Astrocyte (in vitro differentiated cells and primary cell): Measurements from ENCODE around the gene CFAP74.

Experiments used
- CTCF ChIP-seq: IDR thresholded peaks from 2 replicates; pipeline ENCODE4 v1.5.1; 2011; ENCODE audit warnings: low read depth, mild to moderate bottlenecking, inconsistent platforms, low read length, moderate library complexity; ENCODE audit not compliant: insufficient read depth
- EZH2 ChIP-seq: IDR thresholded peaks from 2 replicates; pipeline ENCODE4 v1.6.1; 2012; ENCODE audit warnings: mild to moderate bottlenecking, low read length, inconsistent platforms; ENCODE audit not compliant: insufficient read depth

GRCh38 chr1:1975535-1975934 lies 28.1 kb downstream of the CFAP74 start:
- TF ChIP-seq EZH2: no peak
- TF ChIP-seq CTCF: no peak
